AG04449 (cell line): ENCODE measurements around the gene KIAA0513.

Experiments
- CTCF ChIA-PET: fragments of 350-600 bp; formaldehyde crosslinking; extraction: SDS; loops from one replicate; lab custom pipeline; 2021; ENCODE audit warnings: antibody characterized with exemption; lab: Yijun Ruan, JAX
- POLR2A ChIA-PET: fragments of 400-600, 350-600 bp; formaldehyde crosslinking; extraction: SDS; loops from one replicate; lab custom pipeline; 2020; ENCODE audit warnings: antibody characterized with exemption, inconsistent platforms; lab: Yijun Ruan, JAX
- DNase-seq: peaks from one replicate; pipeline ENCODE4 v3.0.0-alpha.2; 2010; ENCODE audit warnings: low read depth, low spot score
- H3K4me3 ChIP-seq: 2 replicates; pipeline ENCODE4 v1.5.1; 2011; ENCODE audit warnings: low read depth, mild to moderate bottlenecking, control low read depth, low read length
- CTCF ChIP-seq: IDR thresholded peaks from one replicate; pipeline ENCODE4 v1.5.1; 2011; ENCODE audit warnings: mild to moderate bottlenecking, moderate library complexity, low read length, control low read depth, inconsistent platforms; ENCODE audit not compliant: insufficient read depth; ENCODE audit errors: missing control alignments

The KIAA0513 gene

GRCh38 chr16:85126394-85126704 is 98.8 kb downstream of the KIAA0513 start:
- CTCF ChIA-PET = interaction anchor here (1.0 to 6.4 kb wide), 4 partner anchors 13 to 269 kb away, joined by 3 to 63 read pairs (median 4); partner anchors contain the start of gene CIBAR2
- DNase-seq = no peak
- POLR2A ChIA-PET = no interaction called here
- no peak for TF ChIP-seq CTCF
- no peak overlapping the region for H3K4me3 ChIP-seq

- H3K4me3 ChIP-seq = no peak overlapping the region
- POLR2A ChIA-PET = no interaction called here
- no peak for DNase-seq
- TF ChIP-seq CTCF = peak; percentile 3
- CTCF ChIA-PET = interaction anchor here (1.0 to 6.4 kb wide), 4 partner anchors 13 to 268 kb away, joined by 3 to 63 read pairs (median 4); partner anchors contain the start of gene CIBAR2
These were observed 99.2 kb downstream of the KIAA0513 start for GRCh38 chr16:85126705-85127378.

- no peak for DNase-seq
- POLR2A ChIA-PET = no interaction called here
- CTCF ChIA-PET = interaction anchor here (1.0 to 6.4 kb wide), 3 partner anchors 14 to 211 kb away, joined by 3 to 63 read pairs (median 4); partner anchors contain the start of gene CIBAR2
- no peak for TF ChIP-seq CTCF
- no peak overlapping the region for H3K4me3 ChIP-seq
These were observed 99.8 kb downstream of the KIAA0513 start for GRCh38 chr16:85127379-85127723.

- POLR2A ChIA-PET = no interaction called here
- TF ChIP-seq CTCF = no peak
- no peak for DNase-seq
- CTCF ChIA-PET = interaction anchor here (1.0 to 6.4 kb wide), 2 partner anchors 14 to 124 kb away, joined by 3 to 63 read pairs; partner anchors contain the start of gene CIBAR2
- H3K4me3 ChIP-seq = no peak overlapping the region
These were observed 100.7 kb downstream of the KIAA0513 start for GRCh38 chr16:85128079-85128837.

GRCh38 chr16:85129876-85130704 is 102.5 kb downstream of the KIAA0513 start:
- no peak for TF ChIP-seq CTCF
- no peak for DNase-seq
- CTCF ChIA-PET = interaction anchor here (0.8 to 2.0 kb wide), 7 partner anchors 11 to 290 kb away, joined by 3 to 11 read pairs (median 3); no protein-coding TSS in a partner anchor
- no peak overlapping the region for H3K4me3 ChIP-seq
- POLR2A ChIA-PET = no interaction called here
